NCI-H1105 treated with DMSO at 0.1 percent for 48 hours (cell line): ENCODE data around the gene UBE4B.
"Not testable (repeated sequence)": the region's sequence is repeated elsewhere in the genome, so short reads cannot be mapped to it uniquely, and the experiment has no call there.

Experiments
- DNase-seq: peaks from one replicate; lab custom pipeline; 2025; lab: John Stamatoyannopoulos, UW

Gene UBE4B

DNA sequence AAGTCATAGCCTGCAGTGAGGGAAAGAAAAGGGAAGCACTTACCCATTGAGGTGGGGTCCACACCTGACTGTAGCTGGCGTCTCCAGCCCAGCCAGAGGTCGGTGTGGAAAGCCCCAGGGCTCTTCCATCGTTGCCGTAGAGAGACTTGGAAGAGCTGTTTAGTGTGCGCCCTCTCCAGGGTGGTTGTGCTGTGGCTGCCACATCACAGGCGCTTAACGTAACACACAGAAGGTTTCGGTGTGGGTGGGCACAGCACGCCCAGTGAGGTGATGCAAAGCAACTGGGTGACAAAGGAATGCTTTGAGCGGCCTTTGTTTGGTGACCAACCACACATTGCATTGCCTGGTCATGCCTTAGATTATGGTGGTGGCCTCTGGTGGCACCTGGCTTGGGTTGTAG is 140.8 kb downstream of the UBE4B start:
- DNase-seq: no peak

DNA sequence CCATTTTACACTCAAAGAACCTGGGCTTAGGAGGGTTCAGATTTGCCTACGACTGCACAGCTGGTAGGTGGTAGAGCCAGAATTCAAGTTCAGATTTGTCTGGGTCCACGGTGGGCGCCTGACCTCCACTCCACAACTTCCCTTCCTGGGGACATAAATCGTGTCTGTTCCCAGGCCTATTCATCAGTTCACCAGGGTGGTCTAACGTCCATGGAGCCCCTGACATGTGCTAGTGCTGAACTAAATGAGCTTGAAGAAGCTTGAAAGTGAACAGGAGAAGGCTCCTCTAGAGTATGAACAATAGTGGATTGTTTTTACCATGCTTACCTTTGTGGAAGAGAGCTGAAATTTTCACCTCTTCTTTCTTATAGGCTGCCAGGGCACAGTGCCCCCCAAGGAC is 145.1 kb downstream of the UBE4B start:
- no peak for DNase-seq

DNA sequence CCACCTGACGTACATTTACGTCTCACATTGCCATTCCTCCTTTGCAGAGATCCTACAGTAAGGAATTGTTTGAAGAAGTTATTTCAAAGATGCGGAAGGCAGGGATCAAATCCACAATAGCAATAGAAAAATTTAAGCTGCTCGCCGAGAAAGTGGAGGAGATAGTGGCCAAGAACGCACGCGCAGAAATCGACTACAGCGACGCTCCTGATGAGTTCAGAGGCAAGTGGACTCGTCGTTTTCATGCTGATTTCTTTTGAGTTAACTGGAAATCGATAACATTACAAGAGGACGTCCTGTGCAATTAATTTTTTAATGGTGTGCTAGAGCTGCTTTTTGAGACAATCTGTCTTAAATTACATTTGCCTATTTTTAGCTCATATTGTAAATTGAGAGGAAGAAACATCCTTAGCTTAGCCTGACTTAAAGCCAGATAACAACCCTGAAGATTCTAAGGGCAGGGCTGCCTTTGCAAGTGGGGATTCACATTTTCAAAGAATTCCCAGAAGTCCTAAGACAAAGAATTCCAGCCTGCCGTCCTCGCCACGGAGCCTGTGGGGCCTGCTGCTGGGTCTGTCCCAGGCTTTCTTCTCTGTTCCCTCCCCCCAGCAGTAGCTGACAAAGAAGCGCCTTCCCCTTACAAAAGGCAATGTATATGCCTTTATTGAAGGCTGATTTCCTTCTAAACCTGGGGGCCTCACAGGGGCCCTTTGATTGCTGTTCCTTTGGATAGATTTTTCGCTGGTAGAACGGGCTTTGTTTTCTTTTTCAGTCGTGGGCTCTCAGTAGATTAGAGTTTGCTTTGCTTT is 146.0 kb downstream of the UBE4B start:
- no peak for DNase-seq

DNA sequence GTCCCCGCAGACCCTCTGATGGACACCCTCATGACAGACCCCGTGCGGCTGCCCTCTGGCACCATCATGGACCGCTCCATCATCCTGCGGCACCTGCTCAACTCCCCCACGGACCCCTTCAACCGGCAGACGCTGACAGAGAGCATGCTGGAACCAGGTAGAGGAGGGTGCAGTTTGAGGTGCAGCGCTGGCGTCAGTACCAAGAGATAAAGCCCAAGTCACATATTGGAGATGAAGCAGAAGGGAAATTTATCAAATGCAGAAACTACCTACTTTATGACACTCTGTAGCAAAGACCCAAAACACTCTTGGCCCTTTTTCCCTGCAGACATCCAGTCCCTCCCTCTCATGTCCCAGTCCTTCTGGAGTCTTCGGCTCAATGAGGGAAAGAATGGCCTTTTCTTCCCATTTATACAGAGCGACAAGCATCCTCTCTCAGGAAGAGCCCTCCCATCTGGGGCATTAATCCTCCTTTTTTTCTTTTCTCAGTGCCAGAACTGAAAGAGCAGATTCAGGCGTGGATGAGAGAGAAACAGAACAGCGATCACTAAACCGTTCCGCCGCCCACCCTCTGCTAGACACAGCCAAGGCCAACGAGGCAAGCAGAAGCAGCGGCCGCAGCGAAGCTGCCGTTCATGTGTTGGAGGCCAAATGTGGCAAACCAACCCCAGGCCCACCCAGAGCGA is 146.8 kb downstream of the UBE4B start:
- DNase-seq: no peak

DNA sequence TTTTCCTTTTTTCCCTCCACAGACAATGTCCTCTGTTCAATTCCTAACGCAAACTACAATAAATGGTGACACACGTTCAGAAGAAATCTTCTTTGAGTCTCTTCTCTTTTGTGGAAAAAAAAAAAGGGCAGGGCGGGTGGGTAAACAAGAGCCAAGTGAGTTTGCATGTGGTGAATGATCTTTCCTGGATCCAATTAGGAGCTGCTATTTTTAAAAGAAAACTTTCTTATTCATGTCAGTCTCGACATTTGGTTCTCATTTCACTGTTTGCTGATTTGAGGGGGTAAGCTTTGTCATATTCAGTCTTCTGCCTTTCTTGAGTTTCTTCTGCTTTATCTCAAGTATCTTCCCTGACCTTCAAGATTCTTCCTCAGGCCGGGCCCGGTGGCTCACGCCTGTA is 148.4 kb downstream of the UBE4B start:
- DNase-seq: no peak

DNA sequence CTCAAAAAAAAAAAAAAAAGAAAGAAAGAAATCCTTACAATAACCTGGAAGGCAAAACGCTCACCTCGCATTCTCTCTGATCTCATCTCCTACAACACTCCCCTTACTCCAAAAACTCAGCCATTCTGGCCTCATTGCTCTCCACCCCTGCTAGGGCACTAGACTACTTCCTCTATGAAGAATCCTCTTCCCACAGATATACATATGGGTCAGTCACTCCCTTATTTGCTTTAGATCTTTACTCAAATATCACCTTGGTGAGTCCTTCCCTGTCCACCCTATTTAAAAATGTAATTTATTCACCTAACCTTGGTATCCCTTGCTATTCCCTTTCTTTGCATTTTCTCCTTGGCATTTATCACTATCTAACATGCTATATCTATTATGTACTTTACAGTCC is 153.0 kb downstream of the UBE4B start:
- DNase-seq: no peak

DNA sequence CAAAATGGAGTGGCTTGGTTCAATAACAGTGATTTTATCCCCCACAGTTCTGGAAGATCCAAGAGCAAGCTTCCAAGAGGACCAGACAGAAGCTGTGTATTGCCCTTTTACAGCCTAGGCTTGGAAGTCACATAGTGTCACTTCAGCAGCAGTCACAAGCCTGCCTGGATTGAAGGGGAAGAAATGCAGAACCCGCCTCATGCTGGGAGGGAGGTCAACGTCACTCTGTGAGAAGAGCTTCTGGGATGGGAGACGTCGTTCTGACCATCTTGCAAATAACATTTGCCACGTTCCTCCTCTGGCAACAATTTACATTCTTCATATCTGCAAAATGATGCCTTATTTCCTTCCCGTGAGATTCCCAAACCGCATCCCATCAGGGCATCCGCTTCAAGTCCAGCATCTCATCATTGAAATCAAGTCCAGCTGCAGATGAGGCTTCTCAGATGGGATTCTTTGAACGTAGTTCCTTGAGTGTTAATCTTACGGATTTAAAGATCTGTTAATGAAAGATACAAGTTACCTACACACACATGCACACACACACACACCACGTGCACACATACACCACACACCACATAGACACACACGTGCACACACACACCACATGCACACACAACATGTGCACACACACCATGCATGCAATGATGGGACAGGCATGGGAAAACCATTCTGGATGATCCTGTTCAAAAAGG is 153.7 kb downstream of the UBE4B start:
- DNase-seq: no peak

DNA sequence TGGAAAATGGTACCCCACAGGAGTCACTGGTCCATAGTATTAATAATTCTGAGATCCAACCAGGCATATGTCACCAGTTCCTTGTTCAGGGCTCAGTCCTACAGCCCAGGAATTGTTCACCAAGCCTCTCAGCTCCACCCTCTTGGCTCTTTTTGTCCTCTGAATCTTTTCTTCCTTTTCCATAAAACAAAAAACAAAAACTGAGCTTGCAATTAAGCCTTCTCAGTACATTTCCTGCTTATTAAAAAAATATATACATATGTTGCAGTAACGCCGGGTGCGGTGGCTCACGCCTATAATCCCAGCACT is 154.2 kb downstream of the UBE4B start:
- no peak for DNase-seq

DNA sequence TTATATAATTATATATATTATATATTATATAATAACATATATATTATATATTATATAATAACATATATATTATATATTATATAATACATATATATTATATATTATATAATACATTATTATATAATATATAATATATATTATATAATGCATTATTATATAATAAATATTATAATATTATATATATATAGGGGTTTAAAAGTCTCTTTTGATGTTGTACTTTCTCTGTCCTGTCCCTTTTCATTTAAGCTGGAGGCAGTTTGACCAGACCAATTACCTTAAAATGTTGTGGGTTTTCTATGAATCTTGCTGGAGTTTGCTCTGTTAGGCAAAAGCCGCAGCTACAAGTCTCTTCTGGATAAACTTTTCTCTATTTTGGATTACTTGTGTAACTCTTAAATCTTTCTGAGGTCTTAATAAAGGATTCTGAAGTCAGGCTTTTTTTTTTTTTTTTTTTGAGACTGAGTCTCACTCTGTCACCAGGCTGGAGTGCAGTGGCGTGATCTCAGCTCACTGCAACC is 155.4 kb downstream of the UBE4B start:
- DNase-seq: no peak

DNA sequence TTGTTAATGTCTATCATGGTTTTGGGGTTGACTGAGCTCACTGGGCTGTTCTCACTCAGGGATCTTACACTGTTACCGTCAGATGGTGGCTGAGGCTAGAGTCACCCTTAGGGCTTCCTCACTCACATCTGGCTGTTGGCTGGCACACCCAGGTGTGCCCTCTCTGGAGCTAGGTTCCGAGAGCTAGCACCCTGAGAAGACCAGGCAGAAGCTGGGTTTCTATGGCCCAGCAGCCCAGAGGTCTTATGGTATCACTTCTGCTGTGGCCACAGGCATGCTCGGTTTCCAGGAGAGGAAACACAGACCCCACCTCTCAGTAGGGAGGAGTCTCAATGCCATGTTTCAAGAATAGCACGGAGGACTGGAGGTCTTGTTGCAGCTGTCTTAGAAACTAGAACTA is 156.9 kb downstream of the UBE4B start:
- no peak for DNase-seq

DNA sequence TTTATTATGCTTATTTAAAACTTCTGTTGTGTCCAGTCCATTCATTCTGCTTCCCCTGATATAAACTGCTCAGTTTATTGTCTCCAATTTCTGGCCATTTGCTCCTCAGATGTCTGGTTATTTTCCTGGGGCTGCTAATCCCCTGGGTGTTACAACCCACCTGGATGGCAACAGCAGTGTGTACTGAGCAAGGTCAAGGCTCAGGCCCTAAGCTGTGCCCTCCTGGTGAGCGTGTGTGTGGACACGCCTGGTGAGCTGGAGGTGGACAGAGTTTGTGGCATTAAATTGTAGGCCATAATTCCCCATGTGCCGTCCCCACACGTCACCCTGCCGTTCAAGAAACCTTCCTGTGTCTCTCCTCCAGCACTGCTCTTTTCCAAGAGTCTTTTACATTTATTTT is 159.5 kb downstream of the UBE4B start:
- DNase-seq: no peak

DNA sequence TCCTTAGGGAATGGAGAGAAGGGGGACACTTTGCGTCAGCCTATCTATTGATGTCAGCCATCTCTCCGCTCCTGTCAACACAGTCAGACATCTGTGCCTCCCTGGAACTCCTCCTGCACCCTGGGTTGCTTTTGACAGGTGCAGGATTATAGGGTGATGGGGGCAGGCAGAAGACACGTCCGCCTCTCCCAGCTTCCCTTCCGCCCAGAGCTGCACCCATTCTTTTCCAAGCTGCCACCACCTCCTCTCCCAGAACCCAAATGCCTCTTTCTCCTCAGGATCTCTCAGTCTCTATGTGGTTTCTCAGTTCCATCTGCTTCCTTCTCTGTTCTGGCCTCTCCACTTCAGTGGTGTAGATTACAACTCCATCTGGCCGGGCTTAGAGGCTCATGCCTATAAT is 160.5 kb downstream of the UBE4B start:
- no peak for DNase-seq

DNA sequence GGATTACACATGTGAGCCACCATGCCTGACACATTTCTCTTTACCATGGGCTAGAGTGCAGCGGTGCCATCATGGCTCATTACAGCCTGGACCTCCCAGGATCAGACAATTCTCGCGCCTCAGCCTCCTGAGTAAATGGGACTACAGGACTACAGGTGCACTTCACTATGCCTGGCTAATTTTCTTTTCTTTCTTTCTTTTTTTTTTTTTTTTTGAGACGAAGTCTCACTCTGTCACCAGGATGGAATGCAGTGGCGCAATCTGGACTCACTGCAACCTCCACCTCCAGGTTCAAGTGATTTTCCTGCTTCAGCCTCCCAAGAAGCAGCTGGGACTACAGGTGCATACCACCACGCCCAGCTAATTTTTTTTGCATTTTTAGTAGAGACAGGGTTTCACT is 162.8 kb downstream of the UBE4B start:
- no peak for DNase-seq

DNA sequence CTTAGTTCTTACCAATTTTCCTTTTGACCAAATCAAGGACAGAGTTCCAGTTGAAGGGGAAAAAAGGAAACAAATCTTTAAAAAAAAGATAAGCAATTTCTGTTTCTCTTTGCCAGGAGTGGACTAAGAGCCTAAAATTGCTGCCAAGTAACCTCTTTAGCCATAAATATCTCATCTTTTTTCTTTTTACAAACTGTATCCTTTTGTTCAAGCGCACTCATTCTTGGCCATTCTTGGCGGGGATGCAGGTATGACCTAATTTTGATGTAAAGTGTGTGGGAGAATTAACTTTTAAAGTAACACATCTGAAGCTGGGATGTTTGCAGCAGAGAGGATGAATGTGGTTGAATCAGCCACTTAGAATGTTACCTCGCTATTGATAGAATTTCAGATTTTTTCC is 164.2 kb downstream of the UBE4B start:
- no peak for DNase-seq

DNA sequence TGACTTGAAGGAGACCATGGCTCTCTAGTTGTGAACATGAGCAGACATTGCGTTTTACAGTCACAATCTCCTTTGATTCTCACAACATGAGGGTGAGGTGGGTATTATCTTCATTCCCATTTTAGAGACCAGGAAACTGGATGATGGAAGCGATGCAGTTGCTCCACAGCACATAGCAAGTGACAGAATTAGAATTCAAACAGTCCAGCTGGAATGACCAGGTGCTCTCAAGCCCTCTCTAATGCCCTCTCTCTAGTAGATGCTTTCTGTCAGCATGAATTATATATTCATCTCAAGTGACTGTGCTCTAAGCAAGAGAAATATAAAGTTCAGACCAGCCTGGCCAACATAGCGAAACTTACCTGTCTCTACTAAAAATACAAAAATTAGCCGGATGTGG is 167.9 kb downstream of the UBE4B start:
- DNase-seq: no peak

DNA sequence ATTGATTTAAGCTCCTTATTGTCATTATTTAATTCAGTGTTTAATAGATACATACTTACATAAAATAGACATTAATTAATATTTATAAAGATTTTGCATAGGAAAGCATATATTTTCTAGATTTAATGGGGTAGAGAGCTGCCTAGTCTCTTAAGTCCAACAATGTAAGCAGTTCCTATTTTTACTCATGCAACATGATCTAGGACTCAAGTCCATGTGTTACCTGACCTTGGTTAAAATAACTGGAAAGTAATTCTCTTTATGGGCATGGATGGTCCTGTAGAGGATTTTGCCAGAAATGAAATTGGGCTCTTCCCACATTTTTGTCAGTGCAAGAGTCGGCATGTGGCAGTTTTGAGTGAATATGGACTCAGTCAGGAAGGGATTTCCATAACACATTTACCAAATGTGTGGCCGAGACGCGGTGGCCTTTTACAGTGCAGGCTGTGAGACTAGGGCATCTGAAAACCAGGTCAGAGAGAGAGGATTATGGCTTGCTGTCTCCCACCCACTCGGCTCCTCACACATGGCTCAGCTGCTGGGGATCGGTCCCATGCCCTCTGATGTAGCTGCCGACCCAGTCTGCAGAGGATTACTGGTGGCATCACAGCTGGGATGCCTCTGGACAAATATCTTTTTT is 171.4 kb downstream of the UBE4B start:
- DNase-seq: no peak

DNA sequence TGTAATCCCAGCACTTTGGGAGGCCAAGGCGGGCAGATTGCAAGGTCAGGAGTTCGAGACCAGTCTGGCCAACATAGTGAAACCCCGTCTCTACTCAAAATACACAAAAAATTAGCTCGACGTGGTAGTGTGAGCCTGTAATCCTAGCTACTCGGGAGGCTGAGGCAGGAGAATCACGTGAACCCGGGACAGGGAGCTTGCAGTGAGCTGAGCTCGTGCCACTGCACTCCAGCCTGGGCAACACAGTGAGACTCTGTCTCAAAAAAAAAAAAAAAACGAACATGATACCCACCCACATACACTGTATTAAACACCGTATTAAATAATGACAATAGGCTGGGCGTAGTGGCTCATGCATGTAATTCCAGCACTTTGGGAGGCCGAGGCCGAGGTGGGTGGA is 172.4 kb downstream of the UBE4B start:
- not testable (repeated sequence) for DNase-seq

DNA sequence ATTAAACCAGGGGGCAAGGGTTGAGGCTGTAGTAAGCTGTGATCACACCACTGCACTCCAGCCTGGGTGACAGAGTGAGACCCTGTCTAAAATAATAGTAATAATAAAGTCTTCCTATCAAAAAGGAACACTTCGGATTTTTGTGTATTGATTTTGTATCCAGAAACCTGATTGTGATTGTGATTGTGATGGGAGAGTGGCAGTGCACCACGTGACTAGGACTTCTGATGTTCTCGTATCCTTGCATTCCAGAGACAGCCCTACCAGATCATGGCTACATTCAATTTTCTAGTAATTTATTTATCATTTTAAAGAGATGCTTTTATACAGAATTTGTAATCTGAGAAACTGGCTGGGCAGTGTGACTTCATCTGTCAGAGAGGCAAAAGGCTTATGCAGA is 175.1 kb downstream of the UBE4B start:
- no peak for DNase-seq

DNA sequence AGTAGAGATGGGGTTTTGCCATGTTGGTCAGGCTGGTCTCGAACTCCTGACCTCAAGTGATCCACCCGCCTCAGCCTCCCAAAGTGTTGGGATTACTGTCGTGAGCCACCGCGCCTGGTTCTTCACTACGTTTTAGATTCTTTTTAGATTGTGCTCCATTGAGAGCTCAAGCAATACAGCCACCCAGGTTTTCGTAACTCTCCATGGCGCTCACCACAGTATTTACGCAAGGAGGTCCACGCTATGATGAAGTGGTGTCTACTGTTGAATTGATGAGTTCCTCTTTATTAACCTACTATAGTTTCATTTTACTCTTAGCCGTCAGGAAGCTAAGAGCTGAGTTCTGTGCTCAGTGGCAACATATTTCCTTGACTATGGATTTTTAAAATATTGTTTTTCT is 175.8 kb downstream of the UBE4B start:
- DNase-seq: no peak

DNA sequence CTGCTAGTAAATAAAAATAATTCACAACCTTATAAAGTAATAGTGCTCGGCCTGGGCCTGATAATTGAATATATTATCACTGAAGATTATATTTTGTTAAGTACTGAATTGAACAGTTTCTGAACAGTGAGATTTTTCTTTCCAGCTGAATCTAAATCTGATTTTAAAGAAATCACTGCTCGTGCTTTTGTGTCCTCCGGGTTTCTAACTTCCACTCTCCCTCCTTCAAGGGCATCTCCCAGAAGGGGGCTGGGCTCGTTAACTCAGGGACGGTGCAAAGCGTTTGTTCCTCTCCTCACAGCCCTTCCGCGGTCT is 176.8 kb downstream of the UBE4B start:
- DNase-seq: no peak

DNA sequence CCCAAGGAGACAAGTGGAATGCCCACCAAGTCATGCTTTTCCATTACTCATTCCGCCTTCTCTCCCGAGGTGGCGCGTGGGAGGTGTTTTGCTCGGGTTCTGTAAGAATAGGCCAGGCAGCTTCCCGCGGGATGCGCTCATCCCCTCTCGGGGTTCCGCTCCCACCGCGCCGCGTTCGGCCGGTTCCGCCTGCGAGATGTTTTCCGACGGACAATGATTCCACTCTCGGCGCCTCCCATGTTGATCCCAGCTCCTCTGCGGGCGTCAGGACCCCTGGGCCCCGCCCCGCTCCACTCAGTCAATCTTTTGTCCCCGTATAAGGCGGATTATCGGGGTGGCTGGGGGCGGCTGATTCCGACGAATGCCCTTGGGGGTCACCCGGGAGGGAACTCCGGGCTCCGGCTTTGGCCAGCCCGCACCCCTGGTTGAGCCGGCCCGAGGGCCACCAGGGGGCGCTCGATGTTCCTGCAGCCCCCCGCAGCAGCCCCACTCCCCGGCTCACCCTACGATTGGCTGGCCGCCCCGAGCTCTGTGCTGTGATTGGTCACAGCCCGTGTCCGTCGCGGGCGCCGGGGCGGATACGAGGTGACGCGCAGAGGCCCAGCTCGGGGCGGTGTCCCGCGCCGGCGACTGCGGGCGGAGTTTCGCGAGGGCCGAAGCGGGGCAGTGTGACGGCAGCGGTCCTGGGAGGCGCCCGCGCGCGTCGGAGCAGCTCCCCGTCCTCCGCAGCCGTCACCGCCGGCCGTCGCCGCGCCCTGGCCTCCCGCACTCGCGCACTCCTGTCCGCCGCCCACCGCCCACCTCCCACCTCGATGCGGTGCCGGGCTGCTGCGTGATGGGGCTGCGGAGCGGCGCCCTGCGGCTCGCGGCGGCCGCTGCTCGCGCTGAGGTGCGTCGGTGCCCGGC is 177.4 kb downstream of the UBE4B start, which contains the start of gene KIF1B:
TSS of gene KIF1B (plus strand) at position 666 of the 906 bp plus-strand sequence. CDS start 21,759 bp downstream, outside the sequence.
- peak; percentile 94 for DNase-seq
